ENCODE data around the gene CRYBB3. TPM values are rescaled to one million over a fixed set of nuclear protein-coding genes. Genes with fewer than 3 reads are reported as not detected.

The CRYBB3 gene
- total and polyA plus RNA-seq, 9 of the 15 experiments (the other 6 are each of a cell fraction or from before 2014, with no cell fraction given), result not detected

DNA sequence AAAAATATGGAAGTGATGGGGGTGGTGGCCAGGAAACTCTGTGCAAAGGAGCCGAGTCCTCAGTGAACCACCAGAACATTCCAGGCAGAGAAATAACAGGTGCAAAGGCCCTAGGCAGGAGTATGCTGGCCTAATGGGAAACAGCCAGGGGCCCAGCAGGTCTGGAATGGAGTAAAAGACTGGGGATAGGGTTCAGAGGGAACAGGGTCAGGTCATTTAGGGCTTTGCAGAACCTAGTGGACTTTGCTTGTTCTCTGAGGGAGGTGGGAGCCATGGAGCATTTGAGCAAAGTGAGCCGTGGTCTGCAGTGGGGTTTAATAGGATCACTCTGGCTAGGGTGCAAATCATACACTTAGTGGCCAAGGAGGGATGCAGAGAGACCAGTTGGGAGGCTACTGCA, 8.7 kb downstream of the CRYBB3 start:
- TF ChIP-seq ZNF133 (CRISPR knock-in tag; IDR thresholded peaks at IDR 0.05) (no peak), DPF2 (IDR thresholded peaks at IDR 0.05) (no peak), SIRT6 (IDR thresholded peaks at IDR 0.05; ENCODE audit: low read depth, low read length) (no peak)
- Histone ChIP-seq H3K4me1 (replicated peaks in 1 of 2; ENCODE audit: control insufficient read depth in 2 of 2, insufficient read depth in 2 of 2, low read length in 2 of 2) (no peaks in the 10 kb centered on the region), H3K79me2 (ENCODE audit: control insufficient read depth, insufficient read depth, low read length) (no peaks in the 10 kb centered on the region), H3K9me3 (replicated peaks; ENCODE audit: control insufficient read depth, insufficient read depth, low read depth, low read length) (no peaks in the 10 kb centered on the region), H2AFZ (ENCODE audit: low read depth, low read length) (no peak overlapping the region), H3K27ac (ENCODE audit: extremely low read depth, low read depth, low read length) (no peak overlapping the region), H3K9me1 (ENCODE audit: control insufficient read depth, insufficient read depth, low read length) (no peaks in the 10 kb centered on the region), H4K20me1 (replicated peaks; ENCODE audit: control insufficient read depth, insufficient read depth, low read length) (0 out of 2 replicates have a peak, but pooled peaks cover 3% of the 10 kb centered on the region), H3K27me3 (ENCODE audit: control insufficient read depth in 2 of 2, insufficient read depth in 2 of 2, low read length in 2 of 2) (peaks cover 4% of the 10 kb centered on the region in 2 experiments; a peak in 2 of 5 replicates), H3K4me3 (no peak overlapping the region), H3K4me2 (ENCODE audit: insufficient read depth, low read length) (no peak overlapping the region), H3K9ac (ENCODE audit: insufficient read depth in 1 of 2, low read depth in 2 of 2, low read length in 2 of 2) (no peak overlapping the region), H3K36me3 (ENCODE audit: control insufficient read depth, insufficient read depth, low read length) (no peaks in the 10 kb centered on the region)
- FAIRE-seq, result no peak
- ChIA-PET POLR2A (no interaction called here), CTCF (ENCODE audit: low intra/inter-chr PET ratio) (no interaction called here)
- WGBS (ENCODE audit: insufficient coverage, low coverage, missing lambda C conversion rate), result 0% methylated on average over 2 of the region's 2 CpGs
- in situ Hi-C loops (cut with MboI) (loop anchor here (10.0 to 25.0 kb wide), 2 partner anchors 126 to 1129 kb away; no protein-coding TSS in a partner anchor), intact Hi-C loops (cut with micrococcal nuclease) (no loop called here)
- no peak for DNase-seq (ENCODE audit: extremely low read depth in 1 of 4, low spot score in 3 of 4)
- ATAC-seq, result no peak
- BruUV-seq (replicated peaks), result no TSS peak

GRCh38 chr22:25208743-25209505, 9.3 kb downstream of the CRYBB3 start:
- Histone ChIP-seq H2AFZ (ENCODE audit: low read depth, low read length) (no peak overlapping the region), H3K9me3 (replicated peaks; ENCODE audit: control insufficient read depth, insufficient read depth, low read depth, low read length) (no peaks in the 10 kb centered on the region), H3K4me1 (replicated peaks in 1 of 2; ENCODE audit: control insufficient read depth in 2 of 2, insufficient read depth in 2 of 2, low read length in 2 of 2) (no peaks in the 10 kb centered on the region), H4K20me1 (replicated peaks; ENCODE audit: control insufficient read depth, insufficient read depth, low read length) (0 out of 2 replicates have a peak, but pooled peaks cover 3% of the 10 kb centered on the region), H3K27me3 (ENCODE audit: control insufficient read depth in 2 of 2, insufficient read depth in 2 of 2, low read length in 2 of 2) (peaks cover 0 to 4% of the 10 kb centered on the region in 2 experiments; a peak in 2 of 5 replicates), H3K4me2 (ENCODE audit: insufficient read depth, low read length) (no peak overlapping the region), H3K9me1 (ENCODE audit: control insufficient read depth, insufficient read depth, low read length) (no peaks in the 10 kb centered on the region), H3K9ac (ENCODE audit: insufficient read depth in 1 of 2, low read depth in 2 of 2, low read length in 2 of 2) (no peak overlapping the region), H3K4me3 (no peak overlapping the region), H3K27ac (ENCODE audit: extremely low read depth, low read depth, low read length) (no peak overlapping the region), H3K79me2 (ENCODE audit: control insufficient read depth, insufficient read depth, low read length) (no peaks in the 10 kb centered on the region), H3K36me3 (ENCODE audit: control insufficient read depth, insufficient read depth, low read length) (no peaks in the 10 kb centered on the region)
- 2% methylated on average over 12 of the region's 17 CpGs for WGBS (ENCODE audit: insufficient coverage, low coverage, missing lambda C conversion rate)
- ChIA-PET POLR2A (interaction anchor here (0.7 kb wide), 1 partner anchor 14 kb away, joined by 3 read pairs; no protein-coding TSS in a partner anchor), CTCF (ENCODE audit: low intra/inter-chr PET ratio) (no interaction called here)
- DNase-seq (ENCODE audit: extremely low read depth in 1 of 4, low spot score in 3 of 4) (no peak), ATAC-seq (no peak), FAIRE-seq (no peak)
- intact Hi-C loops (cut with micrococcal nuclease) (no loop called here), in situ Hi-C loops (cut with MboI) (loop anchor here (10.0 to 25.0 kb wide), 2 partner anchors 126 to 1128 kb away; no protein-coding TSS in a partner anchor)
- BruUV-seq (replicated peaks), result no TSS peak
- TF ChIP-seq ETS2 (tag; IDR thresholded peaks at IDR 0.05; ENCODE audit: borderline replicate concordance, poor library complexity, severe bottlenecking) (no peak), ZNF133 (CRISPR knock-in tag; IDR thresholded peaks at IDR 0.05) (no peak), SOX6 (IDR thresholded peaks at IDR 0.05) (no peak), TAF9B (IDR thresholded peaks at IDR 0.05; ENCODE audit: partially characterized antibody) (no peak)
- TF ChIP-seq, protein P1, sequence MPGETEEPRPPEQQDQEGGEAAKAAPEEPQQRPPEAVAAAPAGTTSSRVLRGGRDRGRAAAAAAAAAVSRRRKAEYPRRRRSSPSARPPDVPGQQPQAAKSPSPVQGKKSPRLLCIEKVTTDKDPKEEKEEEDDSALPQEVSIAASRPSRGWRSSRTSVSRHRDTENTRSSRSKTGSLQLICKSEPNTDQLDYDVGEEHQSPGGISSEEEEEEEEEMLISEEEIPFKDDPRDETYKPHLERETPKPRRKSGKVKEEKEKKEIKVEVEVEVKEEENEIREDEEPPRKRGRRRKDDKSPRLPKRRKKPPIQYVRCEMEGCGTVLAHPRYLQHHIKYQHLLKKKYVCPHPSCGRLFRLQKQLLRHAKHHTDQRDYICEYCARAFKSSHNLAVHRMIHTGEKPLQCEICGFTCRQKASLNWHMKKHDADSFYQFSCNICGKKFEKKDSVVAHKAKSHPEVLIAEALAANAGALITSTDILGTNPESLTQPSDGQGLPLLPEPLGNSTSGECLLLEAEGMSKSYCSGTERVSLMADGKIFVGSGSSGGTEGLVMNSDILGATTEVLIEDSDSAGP (CRISPR knock-in tag; IDR thresholded peaks at IDR 0.05), result no peak
- TF ChIP-seq, protein P2, sequence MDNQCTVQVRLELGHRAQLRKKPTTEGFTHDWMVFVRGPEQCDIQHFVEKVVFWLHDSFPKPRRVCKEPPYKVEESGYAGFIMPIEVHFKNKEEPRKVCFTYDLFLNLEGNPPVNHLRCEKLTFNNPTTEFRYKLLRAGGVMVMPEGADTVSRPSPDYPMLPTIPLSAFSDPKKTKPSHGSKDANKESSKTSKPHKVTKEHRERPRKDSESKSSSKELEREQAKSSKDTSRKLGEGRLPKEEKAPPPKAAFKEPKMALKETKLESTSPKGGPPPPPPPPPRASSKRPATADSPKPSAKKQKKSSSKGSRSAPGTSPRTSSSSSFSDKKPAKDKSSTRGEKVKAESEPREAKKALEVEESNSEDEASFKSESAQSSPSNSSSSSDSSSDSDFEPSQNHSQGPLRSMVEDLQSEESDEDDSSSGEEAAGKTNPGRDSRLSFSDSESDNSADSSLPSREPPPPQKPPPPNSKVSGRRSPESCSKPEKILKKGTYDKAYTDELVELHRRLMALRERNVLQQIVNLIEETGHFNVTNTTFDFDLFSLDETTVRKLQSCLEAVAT (IDR thresholded peaks at IDR 0.05), result no peak

Measured in K562 (cell line).